ENCODE data around the gene NUP43.

Gene NUP43

GRCh38 chr6:149725785-149726184 lies 20.5 kb downstream of the NUP43 start:
- no peak for DNase-seq (ENCODE audit: low spot score)
- TF ChIP-seq CTCF (IDR thresholded peaks at IDR 0.05; ENCODE audit: poor library complexity, severe bottlenecking): no peak
- no peak for ATAC-seq (ENCODE audit: low read depth)

GRCh38 chr6:149723771-149724417 lies 22.4 kb downstream of the NUP43 start:
- TF ChIP-seq CTCF (IDR thresholded peaks at IDR 0.05; ENCODE audit: poor library complexity, severe bottlenecking): peak; percentile 88
- no peak overlapping the region for H3K27ac ChIP-seq (ENCODE audit: poor library complexity, severe bottlenecking)
- no peaks in the 10 kb centered on the region for H3K4me1 ChIP-seq (ENCODE audit: insufficient read depth, poor library complexity, severe bottlenecking)
- peaks cover 41% of the 10 kb centered on the region for H3K36me3 ChIP-seq (ENCODE audit: low read depth)
- DNase-seq (ENCODE audit: low spot score) (no peak), ATAC-seq (ENCODE audit: low read depth) (peak; percentile 95)
- no peaks in the 10 kb centered on the region for H3K9me3 ChIP-seq (ENCODE audit: severe bottlenecking)
- no peak overlapping the region for H3K4me3 ChIP-seq (ENCODE audit: severe bottlenecking)
- H3K27me3 ChIP-seq (ENCODE audit: insufficient read depth, poor library complexity, severe bottlenecking): no peaks in the 10 kb centered on the region

More at GRCh38 chr6:149725785-149726184, 20.5 kb downstream of the NUP43 start:
- H3K27ac ChIP-seq (ENCODE audit: poor library complexity, severe bottlenecking): no peak overlapping the region
- no peaks in the 10 kb centered on the region for H3K4me1 ChIP-seq (ENCODE audit: insufficient read depth, poor library complexity, severe bottlenecking)
- H3K36me3 ChIP-seq (ENCODE audit: low read depth): peaks cover 59% of the 10 kb centered on the region
- H3K27me3 ChIP-seq (ENCODE audit: insufficient read depth, poor library complexity, severe bottlenecking): no peaks in the 10 kb centered on the region
- no peak overlapping the region for H3K4me3 ChIP-seq (ENCODE audit: severe bottlenecking)
- no peaks in the 10 kb centered on the region for H3K9me3 ChIP-seq (ENCODE audit: severe bottlenecking)

GRCh38 chr6:149723262-149723661 lies 23.1 kb downstream of the NUP43 start:
- no peaks in the 10 kb centered on the region for H3K9me3 ChIP-seq (ENCODE audit: severe bottlenecking)

GRCh38 chr6:149719531-149719930 lies 26.8 kb downstream of the NUP43 start:
- no peak for ATAC-seq (ENCODE audit: low read depth)
- no peaks in the 10 kb centered on the region for H3K27me3 ChIP-seq (ENCODE audit: insufficient read depth, poor library complexity, severe bottlenecking)
- no peak for TF ChIP-seq CTCF (IDR thresholded peaks at IDR 0.05; ENCODE audit: poor library complexity, severe bottlenecking)
- H3K27ac ChIP-seq (ENCODE audit: poor library complexity, severe bottlenecking): no peak overlapping the region
- peaks cover 7% of the 10 kb centered on the region for H3K4me1 ChIP-seq (ENCODE audit: insufficient read depth, poor library complexity, severe bottlenecking)
- H3K36me3 ChIP-seq (ENCODE audit: low read depth): peaks cover 22% of the 10 kb centered on the region
- no peak overlapping the region for H3K4me3 ChIP-seq (ENCODE audit: severe bottlenecking)
- no peaks in the 10 kb centered on the region for H3K9me3 ChIP-seq (ENCODE audit: severe bottlenecking)
- no peak for DNase-seq (ENCODE audit: low spot score)

More at GRCh38 chr6:149723262-149723661, 23.1 kb downstream of the NUP43 start:
- TF ChIP-seq CTCF (IDR thresholded peaks at IDR 0.05; ENCODE audit: poor library complexity, severe bottlenecking): no peak
- H3K36me3 ChIP-seq (ENCODE audit: low read depth): peaks cover 41% of the 10 kb centered on the region
- H3K27ac ChIP-seq (ENCODE audit: poor library complexity, severe bottlenecking): no peak overlapping the region
- H3K4me1 ChIP-seq (ENCODE audit: insufficient read depth, poor library complexity, severe bottlenecking): no peaks in the 10 kb centered on the region
- DNase-seq (ENCODE audit: low spot score) (no peak), ATAC-seq (ENCODE audit: low read depth) (no peak)
- H3K27me3 ChIP-seq (ENCODE audit: insufficient read depth, poor library complexity, severe bottlenecking): no peaks in the 10 kb centered on the region
- no peak overlapping the region for H3K4me3 ChIP-seq (ENCODE audit: severe bottlenecking)

Data from RWPE2 (cell line).